H1 (cell line): ENCODE measurements around the gene MUS81. TPM values are rescaled to one million over a fixed set of nuclear protein-coding genes. Genes with fewer than 3 reads are reported as not detected.

Experiments
- CTCF ChIA-PET: fragments of 300-600 bp; sonication (Branson Sonifier 250); formaldehyde crosslinking; loops from one replicate; lab custom pipeline; 2021; ENCODE audit not compliant: partially characterized antibody; lab: Charles Lee
- POLR2A ChIA-PET: fragments of 300-600 bp; sonication (Branson Sonifier 250); formaldehyde crosslinking; loops from one replicate; lab custom pipeline; 2021; ENCODE audit warnings: inconsistent platforms; ENCODE audit not compliant: partially characterized antibody; lab: Charles Lee
- DNase-seq, 2 experiments: peaks; one replicate each; pipeline versions ENCODE4 v3.0.0 to v3.0.0-alpha.2; 2010 to 2022; ENCODE audit warnings: low spot score in 2 of 2, low read depth in 1 of 2, mixed read lengths in 1 of 2
- FAIRE-seq: peaks from 2 replicates; lab custom pipeline; 2011; peaks lifted over from hg19 to GRCh38; lab: Jason Lieb, UNC
- H2AFZ ChIP-seq: 2 replicates; pipeline ENCODE4 v1.8.1; 2012; ENCODE audit warnings: low read length, inconsistent platforms
- H2AK5ac ChIP-seq: 2 replicates; pipeline ENCODE4 v1.6.1; 2013; ENCODE audit warnings: low read depth, low read length
- H2BK120ac ChIP-seq: replicated peaks from 2 replicates; pipeline ENCODE3; 2013; ENCODE audit warnings: low read depth, low read length, inconsistent platforms
- H2BK12ac ChIP-seq: 2 replicates; pipeline ENCODE4 v1.6.1; 2013; ENCODE audit warnings: low read depth, low read length
- H2BK15ac ChIP-seq: 2 replicates; pipeline ENCODE4 v1.6.1; 2013; ENCODE audit warnings: low read length
- H2BK20ac ChIP-seq: 2 replicates; pipeline ENCODE4 v1.6.1; 2013; ENCODE audit warnings: low read length
- H2BK5ac ChIP-seq: 2 replicates; pipeline ENCODE4 v1.6.1; 2013; ENCODE audit warnings: low read depth, low read length
- H3K14ac ChIP-seq: 2 replicates; pipeline ENCODE4 v1.6.1; 2013; ENCODE audit warnings: inconsistent platforms; ENCODE audit not compliant: insufficient read length
- H3K18ac ChIP-seq: 2 replicates; pipeline ENCODE4 v1.6.1; 2013; ENCODE audit warnings: low read length; ENCODE audit errors: extremely low read depth
- H3K23ac ChIP-seq: 2 replicates; pipeline ENCODE4 v1.6.1; 2013; ENCODE audit warnings: inconsistent platforms; ENCODE audit not compliant: insufficient read length
- H3K23me2 ChIP-seq: 2 replicates; pipeline ENCODE4 v1.6.1; 2013; ENCODE audit warnings: low read depth, low read length
- H3K27ac ChIP-seq: 2 replicates; pipeline ENCODE4 v1.6.1; 2011; ENCODE audit warnings: low read depth, low read length, inconsistent platforms
- H3K27me3 ChIP-seq, 4 experiments: replicated peaks in 1 of 4; 1 replicate in 1 of 4; 2 replicates in 3 of 4; pipeline versions ENCODE4 v1.6.1 to v1.8.1; 2011 to 2013; ENCODE audit warnings: low read length in 3 of 4, mild to moderate bottlenecking in 3 of 4, inconsistent platforms in 2 of 4, mixed read lengths in 2 of 4, moderate library complexity in 1 of 4; ENCODE audit not compliant: control insufficient read depth in 3 of 4, insufficient read depth in 3 of 4; ENCODE audit errors: extremely low read depth in 1 of 4
- H3K36me3 ChIP-seq, 4 experiments: 2 replicates each; pipeline versions ENCODE4 v1.6.1 to v1.8.1; 2011 to 2013; ENCODE audit warnings: mild to moderate bottlenecking in 4 of 4, low read length in 3 of 4, moderate library complexity in 2 of 4, control low read depth in 1 of 4, inconsistent platforms in 1 of 4; ENCODE audit not compliant: insufficient read depth in 4 of 4, control insufficient read depth in 2 of 4
- H3K4ac ChIP-seq: replicated peaks from 2 replicates; pipeline ENCODE3; 2013; ENCODE audit warnings: low read length, low read depth, mixed read lengths, inconsistent platforms; ENCODE audit not compliant: insufficient read length
- H3K4me1 ChIP-seq, 4 experiments: replicated peaks in 1 of 4; 1 replicate in 1 of 4; 2 replicates in 3 of 4; pipeline versions ENCODE4 v1.6.1 to v1.8.1; 2011 to 2013; ENCODE audit warnings: low read length in 3 of 4, inconsistent platforms in 2 of 4, mixed read lengths in 1 of 4; ENCODE audit not compliant: insufficient read depth in 4 of 4, control insufficient read depth in 3 of 4
- H3K4me2 ChIP-seq, 2 experiments: 2 replicates each; pipeline versions ENCODE4 v1.6.1 to v1.8.1; 2011 to 2013; ENCODE audit warnings: low read depth in 2 of 2, low read length in 2 of 2, control low read depth in 1 of 2, inconsistent platforms in 1 of 2, mild to moderate bottlenecking in 1 of 2; ENCODE audit not compliant: insufficient read depth in 1 of 2
- H3K4me3 ChIP-seq, 4 experiments: fragments of 200-600, 300-600 bp in 1 of 4; sonication (generic), shearing (Covaris generic), sonication (Bioruptor Twin) in 1 of 4; 2 replicates each; pipeline versions ENCODE4 v1.5.1 to v1.8.1; 2011 to 2016; ENCODE audit warnings: low read length in 4 of 4, low read depth in 3 of 4, control low read depth in 2 of 4, inconsistent platforms in 2 of 4, mild to moderate bottlenecking in 2 of 4, mixed read lengths in 1 of 4, moderate library complexity in 1 of 4; ENCODE audit not compliant: insufficient read depth in 2 of 4; ENCODE audit errors: extremely low read depth in 1 of 4
- H3K56ac ChIP-seq: replicated peaks from 2 replicates; pipeline ENCODE3; 2013; ENCODE audit warnings: low read depth, mild to moderate bottlenecking, mixed read lengths, low read length, inconsistent platforms; ENCODE audit not compliant: insufficient read length
- H3K79me1 ChIP-seq: 2 replicates; pipeline ENCODE4 v1.6.1; 2013; ENCODE audit warnings: low read depth, low read length, control low read depth
- H3K79me2 ChIP-seq, 2 experiments: 2 replicates each; pipeline versions ENCODE4 v1.6.1 to v1.8.1; 2012 to 2013; ENCODE audit warnings: low read length in 2 of 2, mild to moderate bottlenecking in 2 of 2, inconsistent platforms in 1 of 2; ENCODE audit not compliant: insufficient read depth in 2 of 2, control insufficient read depth in 1 of 2
- H3K9ac ChIP-seq, 4 experiments: replicated peaks in 1 of 4; 1 replicate in 1 of 4; 2 replicates in 3 of 4; pipeline versions ENCODE4 v1.6.1 to v1.8.1; 2011 to 2013; ENCODE audit warnings: low read depth in 3 of 4, low read length in 3 of 4, control low read depth in 2 of 4, mild to moderate bottlenecking in 2 of 4, moderate library complexity in 2 of 4, inconsistent platforms in 1 of 4; ENCODE audit errors: extremely low read depth in 1 of 4
- H3K9me3 ChIP-seq, 2 experiments: 2 replicates each; pipeline versions ENCODE4 v1.6.1 to v1.8.1; 2012 to 2013; ENCODE audit warnings: mild to moderate bottlenecking in 2 of 2, moderate library complexity in 2 of 2, control low read depth in 1 of 2, inconsistent platforms in 1 of 2, low read depth in 1 of 2, low read length in 1 of 2, mixed read lengths in 1 of 2; ENCODE audit not compliant: insufficient read depth in 2 of 2
- H4K20me1 ChIP-seq, 2 experiments: replicated peaks in 1 of 2; 2 replicates each; pipeline versions ENCODE3 to v1.8.1; 2011 to 2013; ENCODE audit warnings: inconsistent platforms in 2 of 2, low read length in 2 of 2, mild to moderate bottlenecking in 1 of 2; ENCODE audit not compliant: insufficient read depth in 2 of 2, control insufficient read depth in 1 of 2
- H4K5ac ChIP-seq: 2 replicates; pipeline ENCODE4 v1.6.1; 2013; ENCODE audit warnings: low read length, low read depth, mixed read lengths, inconsistent platforms; ENCODE audit not compliant: insufficient read length
- H4K8ac ChIP-seq: 2 replicates; pipeline ENCODE4 v1.8.0; 2013; ENCODE audit warnings: mild to moderate bottlenecking, moderate library complexity, low read length, inconsistent platforms; ENCODE audit not compliant: insufficient read depth; ENCODE audit errors: extremely low read depth
- H4K91ac ChIP-seq: replicated peaks from 2 replicates; pipeline ENCODE3; 2013; ENCODE audit warnings: low read length, mixed read lengths, inconsistent platforms; ENCODE audit not compliant: insufficient read length
- HDAC2 ChIP-seq, 2 experiments: fragments of 300-600 bp in 1 of 2; sonication (generic) in 1 of 2; IDR thresholded peaks; 2 replicates each; pipeline ENCODE4 v1.6.1; 2011 to 2012; ENCODE audit warnings: low read depth in 2 of 2, low read length in 2 of 2, mild to moderate bottlenecking in 2 of 2, moderate library complexity in 2 of 2, borderline replicate concordance in 1 of 2, inconsistent platforms in 1 of 2
- JUND ChIP-seq: IDR thresholded peaks from 2 replicates; pipeline ENCODE4 v1.6.1; 2011; ENCODE audit warnings: mild to moderate bottlenecking, improper control_type of control experiment, low read length
- KDM4A ChIP-seq: IDR thresholded peaks from one replicate; pipeline ENCODE4 v1.7.1; 2012; ENCODE audit warnings: low read depth, mild to moderate bottlenecking, moderate library complexity, low read length, inconsistent platforms; ENCODE audit not compliant: severe bottlenecking
- MAX ChIP-seq: IDR thresholded peaks from 2 replicates; pipeline ENCODE4 v1.6.1; 2012; ENCODE audit warnings: inconsistent platforms
- SUZ12 ChIP-seq: fragments of 200-600 bp; sonication (generic); IDR thresholded peaks from 2 replicates; pipeline ENCODE4 v1.6.1; 2012; ENCODE audit warnings: mild to moderate bottlenecking, inconsistent platforms, low read length, moderate library complexity, mixed read lengths
- TAF7 ChIP-seq: optimal IDR thresholded peaks from 2 replicates; pipeline ENCODE3; 2011; ENCODE audit warnings: low read depth, mild to moderate bottlenecking, inconsistent platforms, low read length, moderate library complexity, borderline replicate concordance
- TBP ChIP-seq: IDR thresholded peaks from 2 replicates; pipeline ENCODE4 v1.6.1; 2011; ENCODE audit warnings: low read depth, low read length, improper control_type of control experiment
- WGBS, 2 experiments: shearing (Covaris generic) in 1 of 2; methylation state at CpG; one replicate each; pipeline versions ENCODE4 v1.1.6 to v1.1.7; 2013 to 2015; ENCODE audit warnings: low lambda C conversion rate in 2 of 2, mixed read lengths in 2 of 2, inconsistent platforms in 1 of 2, low coverage in 1 of 2, missing lambda C conversion rate in 1 of 2; ENCODE audit not compliant: insufficient replicate concordance in 2 of 2, insufficient coverage in 1 of 2, insufficient read length in 1 of 2; ENCODE audit errors: extremely low coverage in 1 of 2, missing lambda C conversion rate in 1 of 2; 5-methylcytosine and 5-hydroxymethylcytosine counted together
- polyA plus RNA-seq, 7 experiments: library from polyadenylated mRNA; depleted of rRNA in 3 of 7; stranded (reverse) in 5 of 7; unstranded in 2 of 7; fragments of >200 nt in 5 of 7; fragments of 200-250 nt in 2 of 7; gene quantifications; 1 replicate in 5 of 7; 2 replicates in 1 of 7; 4 replicates in 1 of 7; pipeline versions ENCODE4 v1.2.1 to v1.2.3, GENCODE V29; 2011 to 2013; ENCODE audit warnings: missing spikeins in 2 of 7, mixed read lengths in 2 of 7
- total RNA-seq: library from RNA; stranded (reverse); fragmentation: NEBNext Ultra II Directional; extraction: Animal tissue kit (Norgen Biotek cat#: 25700); gene quantifications from 2 replicates; pipeline ENCODE4 v1.2.1, GENCODE V29; 2021

MUS81 gene
- total and polyA plus RNA-seq, 2 of the 8 experiments (the other 6 are each of a cell fraction or from before 2014, with no cell fraction given), result 30.2 to 31.5 TPM

GRCh38 chr11:65872586-65873317, 12.5 kb downstream of the MUS81 start, which contains the start of gene EFEMP2:
TSS of gene EFEMP2 (minus strand) at chr11:65872800. CDS start at chr11:65872354, 446 bp downstream.
- H3K23ac ChIP-seq, result no peak within 1 kb of the TSS
- POLR2A ChIA-PET, result interaction anchor here (1.1 to 39.7 kb wide), 4 partner anchors 2 to 88 kb away, joined by 3 to 1071 read pairs (median 538); partner anchors contain the start of genes CCDC85B, CFL1, CTSW and EFEMP2
- H3K9me3 ChIP-seq, result no peaks in the 10 kb centered on the region
- FAIRE-seq (no peak), DNase-seq (peak in 1 of 2 experiments; percentile 61)
- no peak within 1 kb of the TSS for H2BK15ac ChIP-seq
- H2BK5ac ChIP-seq, result no peak within 1 kb of the TSS; the same call in 1 of the 2 replicates
- no peak within 1 kb of the TSS for H2BK20ac ChIP-seq
- H3K4me3 ChIP-seq, result peak within 1 kb of the TSS; percentile 49 to 77 (median 68)
- peaks cover 7% of the 10 kb centered on the region; the same call in 1 of the 2 replicates for H3K23me2 ChIP-seq
- H4K8ac ChIP-seq, result peak within 1 kb of the TSS; percentile 71
- WGBS, 2 experiments, result 8% methylated on average over 9 of the region's 69 CpGs; no CpG with 5 or more reads in 1 of the 2 experiments
- CTCF ChIA-PET, result interaction anchor here (1.1 to 8.9 kb wide), 9 partner anchors 9 to 93 kb away, joined by 3 to 210 read pairs (median 10); partner anchors contain the start of genes CCDC85B, CFL1, FIBP and MUS81
- no peak within 1 kb of the TSS for H2BK120ac ChIP-seq
- H3K9ac ChIP-seq, result peak within 1 kb of the TSS in 2 of 4 experiments; percentile 7 to 12; a peak in 1 of 7 replicates
- H2BK12ac ChIP-seq, result no peak within 1 kb of the TSS
- H3K18ac ChIP-seq, result peak within 1 kb of the TSS; percentile 78
- peak within 1 kb of the TSS; percentile 28; the same call in 1 of the 2 replicates for H2AFZ ChIP-seq
- H4K91ac ChIP-seq, result peak within 1 kb of the TSS; percentile 65
- no peak within 1 kb of the TSS for H3K4ac ChIP-seq
- peak within 1 kb of the TSS; percentile 40; the same call in 1 of the 2 replicates for H2AK5ac ChIP-seq
- H4K5ac ChIP-seq, result peak within 1 kb of the TSS; percentile 57
- H3K79me1 ChIP-seq, result no peaks in the 10 kb centered on the region; the same call in 1 of the 2 replicates
- H4K20me1 ChIP-seq, result peaks cover 0 to 2% of the 10 kb centered on the region in 2 experiments
- H3K27ac ChIP-seq, result no peak within 1 kb of the TSS
- peak within 1 kb of the TSS; percentile 83 to 90 for H3K4me2 ChIP-seq
- no peaks in the 10 kb centered on the region for H3K79me2 ChIP-seq
- peaks cover 0 to 35% (median 15%) of the 10 kb centered on the region in 4 experiments; a peak in 4 of 7 replicates for H3K27me3 ChIP-seq
- H3K56ac ChIP-seq, result peak within 1 kb of the TSS; percentile 77
- TF ChIP-seq HDAC2 (IDR thresholded peaks at IDR 0.05; ENCODE audit: borderline replicate concordance in 1 of 2, low read depth in 2 of 2, low read length in 2 of 2), result no peak
- TF ChIP-seq JUND, result no peak
- no peak for TF ChIP-seq TBP
- TF ChIP-seq KDM4A, result peak; percentile 58
- no peak for TF ChIP-seq TAF7
- no peak for TF ChIP-seq MAX
- TF ChIP-seq SUZ12, result no peak
- H3K4me1 ChIP-seq, result peaks cover 0 to 10% (median 3%) of the 10 kb centered on the region in 4 experiments; a peak in 5 of 7 replicates
- H3K36me3 ChIP-seq, result no peaks in the 10 kb centered on the region
- no peak within 1 kb of the TSS for H3K14ac ChIP-seq
